GF-D8 (cell line): Measurements from ENCODE around the gene FGGY.
"Not testable (repeated sequence)": the region's sequence is repeated elsewhere in the genome, so short reads cannot be mapped to it uniquely, and the experiment has no call there.

Experiments used
- DNase-seq: peaks from one replicate; lab custom pipeline; 2025; lab: John Stamatoyannopoulos, UW

The FGGY gene

GRCh38 chr1:59350521-59350920, 53.6 kb downstream of the FGGY start:
- no peak for DNase-seq

GRCh38 chr1:59352065-59352464, 55.2 kb downstream of the FGGY start:
- DNase-seq, result no peak

GRCh38 chr1:59353453-59353852, 56.6 kb downstream of the FGGY start:
- no peak for DNase-seq

- not testable (repeated sequence) for DNase-seq
Measured at GRCh38 chr1:59354239-59354638, 57.3 kb downstream of the FGGY start.

- DNase-seq, result no peak
Measured at GRCh38 chr1:59354709-59355337, 57.9 kb downstream of the FGGY start.

- DNase-seq, result no peak
Measured at GRCh38 chr1:59355361-59355760, 58.5 kb downstream of the FGGY start.

GRCh38 chr1:59356627-59357026, 59.7 kb downstream of the FGGY start:
- DNase-seq, result no peak

- no peak for DNase-seq
Measured at GRCh38 chr1:59357645-59358320, 60.9 kb downstream of the FGGY start.

- DNase-seq, result no peak
Measured at GRCh38 chr1:59359325-59359724, 62.4 kb downstream of the FGGY start.

GRCh38 chr1:59360170-59360569, 63.3 kb downstream of the FGGY start:
- DNase-seq, result no peak

GRCh38 chr1:59360729-59361128, 63.8 kb downstream of the FGGY start:
- DNase-seq, result no peak

- no peak for DNase-seq
Measured at GRCh38 chr1:59361766-59362165, 64.9 kb downstream of the FGGY start.

- DNase-seq, result no peak
Measured at GRCh38 chr1:59364037-59364436, 67.1 kb downstream of the FGGY start.

- DNase-seq, result no peak
Measured at GRCh38 chr1:59366346-59366745, 69.5 kb downstream of the FGGY start.

- DNase-seq, result no peak
Measured at GRCh38 chr1:59367301-59368007, 70.6 kb downstream of the FGGY start.

GRCh38 chr1:59368008-59368670, 71.2 kb downstream of the FGGY start:
- no peak for DNase-seq

GRCh38 chr1:59375321-59376220, 78.7 kb downstream of the FGGY start:
- DNase-seq, result no peak

GRCh38 chr1:59377350-59377904, 80.5 kb downstream of the FGGY start:
- no peak for DNase-seq

- no peak for DNase-seq
Measured at GRCh38 chr1:59378621-59379370, 81.9 kb downstream of the FGGY start.

GRCh38 chr1:59379371-59379728, 82.5 kb downstream of the FGGY start:
- no peak for DNase-seq

GRCh38 chr1:59383963-59384362, 87.1 kb downstream of the FGGY start:
- DNase-seq, result no peak
